GM10248 (cell line): ENCODE measurements around the gene B9D2.
"Not testable (repeated sequence)": the region's sequence is repeated elsewhere in the genome, so short reads cannot be mapped to it uniquely, and the experiment has no call there.

Source experiments
- CTCF ChIA-PET: fragments of 300-600 bp; sonication (Branson Sonifier 250); formaldehyde crosslinking; extraction: SDS; loops from one replicate; lab custom pipeline; 2021; ENCODE audit warnings: antibody characterized with exemption; lab: Yijun Ruan, JAX
- POLR2A ChIA-PET: fragments of 350-650 bp; sonication (Branson Sonifier 250); formaldehyde crosslinking; extraction: SDS; loops from one replicate; lab custom pipeline; 2020; ENCODE audit warnings: antibody characterized with exemption; lab: Yijun Ruan, JAX
- DNase-seq: peaks from one replicate; pipeline ENCODE4 v3.0.0; 2012; ENCODE audit errors: extremely low spot score
- TF ChIP-seq, protein P1 (sequence below): IDR thresholded peaks from 2 replicates; pipeline ENCODE4 v1.5.1; 2012; ENCODE audit warnings: mild to moderate bottlenecking, low read depth; ENCODE audit errors: extremely low read depth, missing control alignments, control extremely low read depth

Gene B9D2

DNA sequence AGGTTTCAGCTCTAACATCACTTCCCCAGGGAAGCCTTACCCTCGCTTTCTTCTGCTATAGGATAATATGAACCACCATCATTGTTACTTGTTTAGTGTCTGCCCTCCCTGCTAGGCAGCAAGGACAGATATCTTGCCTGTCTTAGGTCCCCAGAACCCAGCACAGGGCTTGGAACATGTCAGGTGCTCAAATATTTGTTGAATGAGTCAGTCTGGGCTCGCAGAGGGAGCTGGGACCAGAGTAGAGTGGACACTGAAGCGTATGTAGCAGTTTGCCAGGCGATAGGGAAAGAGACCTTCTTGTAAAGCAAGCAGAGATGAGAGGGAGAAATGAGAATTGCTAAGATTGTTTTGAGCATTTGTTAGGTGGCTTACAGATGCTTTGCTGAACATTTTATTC, 45.3 kb upstream of the B9D2 start:
- TF ChIP-seq, protein P1, sequence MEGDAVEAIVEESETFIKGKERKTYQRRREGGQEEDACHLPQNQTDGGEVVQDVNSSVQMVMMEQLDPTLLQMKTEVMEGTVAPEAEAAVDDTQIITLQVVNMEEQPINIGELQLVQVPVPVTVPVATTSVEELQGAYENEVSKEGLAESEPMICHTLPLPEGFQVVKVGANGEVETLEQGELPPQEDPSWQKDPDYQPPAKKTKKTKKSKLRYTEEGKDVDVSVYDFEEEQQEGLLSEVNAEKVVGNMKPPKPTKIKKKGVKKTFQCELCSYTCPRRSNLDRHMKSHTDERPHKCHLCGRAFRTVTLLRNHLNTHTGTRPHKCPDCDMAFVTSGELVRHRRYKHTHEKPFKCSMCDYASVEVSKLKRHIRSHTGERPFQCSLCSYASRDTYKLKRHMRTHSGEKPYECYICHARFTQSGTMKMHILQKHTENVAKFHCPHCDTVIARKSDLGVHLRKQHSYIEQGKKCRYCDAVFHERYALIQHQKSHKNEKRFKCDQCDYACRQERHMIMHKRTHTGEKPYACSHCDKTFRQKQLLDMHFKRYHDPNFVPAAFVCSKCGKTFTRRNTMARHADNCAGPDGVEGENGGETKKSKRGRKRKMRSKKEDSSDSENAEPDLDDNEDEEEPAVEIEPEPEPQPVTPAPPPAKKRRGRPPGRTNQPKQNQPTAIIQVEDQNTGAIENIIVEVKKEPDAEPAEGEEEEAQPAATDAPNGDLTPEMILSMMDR = no peak
- no peak for DNase-seq
- CTCF ChIA-PET = interaction anchor here (2.8 kb wide), 1 partner anchor 9 kb away, joined by 8 read pairs; no protein-coding TSS in a partner anchor
- POLR2A ChIA-PET = interaction anchor here (0.6 to 1.1 kb wide), 3 partner anchors 12 to 168 kb away, joined by 3 to 7 read pairs (median 4); no protein-coding TSS in a partner anchor

DNA sequence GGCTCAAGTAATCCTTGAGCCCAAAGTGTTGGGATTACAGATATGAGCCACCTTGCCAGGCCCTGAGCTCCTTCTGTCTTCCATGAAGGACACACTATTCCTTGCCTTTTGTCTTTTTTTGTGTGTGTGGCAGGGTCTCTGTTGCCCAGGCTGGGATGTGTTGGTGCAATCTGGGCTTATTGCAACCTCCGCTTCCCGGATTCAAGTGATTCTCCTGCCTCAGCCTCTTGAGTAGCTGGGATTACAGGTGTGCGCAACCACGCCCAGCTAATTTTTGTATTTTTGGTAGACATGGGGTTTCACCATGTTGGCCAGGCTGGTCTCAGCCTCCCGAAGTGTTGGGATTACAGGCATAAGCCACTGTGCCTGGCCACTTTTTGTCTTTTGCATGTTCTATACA, 44.9 kb upstream of the B9D2 start:
- ChIA-PET POLR2A (interaction anchor here (1.1 kb wide), 1 partner anchor 12 kb away, joined by 3 read pairs; no protein-coding TSS in a partner anchor), CTCF (interaction anchor here (1.2 to 2.8 kb wide), 3 partner anchors 10 to 31 kb away, joined by 4 to 8 read pairs (median 4); partner anchors contain the start of gene DMAC2)
- DNase-seq = not testable (repeated sequence)

DNA sequence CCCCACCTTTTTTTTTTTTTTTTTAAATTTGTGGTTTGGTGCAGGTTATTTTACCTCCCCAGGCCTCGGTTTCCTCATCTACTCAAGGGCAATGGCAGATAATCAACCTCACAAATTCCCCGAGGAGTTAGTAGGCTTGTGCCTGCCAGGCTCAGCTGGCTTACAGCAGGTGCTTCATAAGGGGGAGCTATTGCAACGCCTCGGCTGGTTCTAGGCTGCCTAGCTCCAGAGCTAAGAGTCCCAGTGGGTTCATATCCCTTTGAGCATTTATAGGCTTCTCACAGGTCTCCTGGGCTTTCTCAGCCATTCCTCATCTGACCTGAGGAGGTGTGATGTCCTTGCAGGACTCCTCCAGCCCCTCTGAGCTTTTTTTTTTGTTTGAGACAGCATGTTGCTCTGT, 44.3 kb upstream of the B9D2 start:
- DNase-seq = no peak
- CTCF ChIA-PET = interaction anchor here (1.2 to 2.8 kb wide), 3 partner anchors 10 to 32 kb away, joined by 4 to 8 read pairs (median 4); partner anchors contain the start of gene DMAC2
- POLR2A ChIA-PET = interaction anchor here (0.6 to 1.1 kb wide), 2 partner anchors 13 to 79 kb away, joined by 3 to 4 read pairs; no protein-coding TSS in a partner anchor
- TF ChIP-seq, protein P1 = peak; percentile 25

DNA sequence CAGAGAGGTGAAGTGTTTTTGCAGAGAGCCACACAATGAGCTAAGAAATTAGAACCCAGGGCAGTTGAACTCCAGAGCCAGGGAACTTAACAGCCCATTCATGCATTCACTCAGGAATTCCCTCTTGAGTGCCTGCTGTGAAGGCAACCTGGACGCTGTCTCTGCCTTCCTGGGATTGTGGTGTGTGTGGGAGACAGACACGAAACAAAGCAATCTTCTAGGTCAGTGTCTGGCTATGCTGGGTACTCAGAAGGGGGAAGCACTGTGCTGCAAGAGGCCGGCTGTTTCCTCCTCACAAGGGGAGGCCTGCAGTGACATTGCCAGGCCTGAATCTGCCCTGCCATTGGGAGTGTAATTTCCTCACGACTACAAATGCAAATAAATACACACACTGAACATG, 43.3 kb upstream of the B9D2 start:
- POLR2A ChIA-PET = interaction anchor here (0.7 kb wide), 1 partner anchor 1777 kb away, joined by 4 read pairs; no protein-coding TSS in a partner anchor
- CTCF ChIA-PET = interaction anchor here (1.3 kb wide), 1 partner anchor 11 kb away, joined by 3 read pairs; no protein-coding TSS in a partner anchor
- TF ChIP-seq, protein P1 = no peak
- DNase-seq = no peak

DNA sequence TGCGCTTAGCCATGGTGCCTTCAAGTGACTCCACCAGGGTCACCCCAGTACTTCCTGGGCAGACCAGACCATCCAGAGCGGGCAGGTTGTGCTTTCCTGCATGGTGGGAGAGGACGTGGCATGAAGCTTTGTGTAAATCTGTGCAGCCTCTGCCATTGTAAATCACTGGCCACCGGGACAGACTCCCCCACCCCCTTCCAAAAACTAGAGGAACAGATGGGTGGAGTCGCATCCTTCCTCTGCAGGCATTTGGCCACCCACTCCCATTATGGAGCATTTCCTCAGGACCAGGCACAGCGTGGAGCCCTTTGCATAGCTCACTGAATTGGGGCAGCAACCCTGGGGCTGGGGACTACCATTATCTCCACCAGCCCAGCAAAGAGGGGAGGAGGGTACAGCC, 41.8 kb upstream of the B9D2 start:
- POLR2A ChIA-PET = no interaction called here
- CTCF ChIA-PET = interaction anchor here (1.0 to 1.3 kb wide), 2 partner anchors 12 to 26 kb away, joined by 3 read pairs; no protein-coding TSS in a partner anchor
- TF ChIP-seq, protein P1 = no peak
- no peak for DNase-seq

DNA sequence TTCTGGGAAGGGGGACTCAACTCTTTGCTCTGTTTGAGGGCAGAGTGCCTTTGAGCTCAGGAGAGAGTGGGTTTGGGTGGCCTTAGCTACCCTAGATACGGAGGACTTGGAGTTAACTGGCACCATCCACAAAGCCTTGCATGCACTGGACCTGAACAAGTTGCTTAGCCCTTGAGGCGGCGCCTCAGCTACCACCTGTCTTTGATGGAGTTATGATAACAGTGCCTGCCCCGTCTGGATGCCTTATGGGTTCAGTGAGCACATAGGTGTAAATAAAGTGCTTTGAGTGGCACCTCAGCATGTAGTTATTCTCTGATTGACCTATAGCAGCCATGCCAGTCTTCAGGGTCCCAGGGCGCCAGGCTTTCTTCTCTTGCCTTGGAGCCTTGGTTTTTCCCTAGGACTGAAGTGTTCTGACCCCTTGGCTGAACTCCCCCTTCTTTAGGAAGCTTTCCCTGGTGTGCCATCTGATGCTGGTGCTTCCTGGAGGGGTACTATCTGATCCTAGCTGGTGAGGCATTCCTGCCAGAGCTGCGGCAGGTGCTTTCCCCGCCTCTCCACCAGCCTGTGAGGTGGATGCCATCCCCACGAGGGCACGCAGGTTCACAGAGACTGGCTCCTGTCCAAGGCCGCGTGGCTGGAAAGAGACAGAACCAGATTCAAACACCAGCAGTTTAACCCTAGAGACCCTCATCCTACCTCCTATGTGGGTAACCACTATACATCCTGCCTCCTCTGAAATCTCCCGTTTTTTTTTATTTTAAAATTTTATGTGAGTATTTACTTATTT, 39.4 kb upstream of the B9D2 start:
- ChIA-PET POLR2A (interaction anchor here (1.5 kb wide), 1 partner anchor 36 kb away, joined by 3 read pairs; the partner anchor contains the start of gene DMAC2), CTCF (interaction anchor here (1.0 to 1.1 kb wide), 2 partner anchors 18 to 36 kb away, joined by 3 read pairs; no protein-coding TSS in a partner anchor)
- no peak for DNase-seq
- TF ChIP-seq, protein P1 = no peak

DNA sequence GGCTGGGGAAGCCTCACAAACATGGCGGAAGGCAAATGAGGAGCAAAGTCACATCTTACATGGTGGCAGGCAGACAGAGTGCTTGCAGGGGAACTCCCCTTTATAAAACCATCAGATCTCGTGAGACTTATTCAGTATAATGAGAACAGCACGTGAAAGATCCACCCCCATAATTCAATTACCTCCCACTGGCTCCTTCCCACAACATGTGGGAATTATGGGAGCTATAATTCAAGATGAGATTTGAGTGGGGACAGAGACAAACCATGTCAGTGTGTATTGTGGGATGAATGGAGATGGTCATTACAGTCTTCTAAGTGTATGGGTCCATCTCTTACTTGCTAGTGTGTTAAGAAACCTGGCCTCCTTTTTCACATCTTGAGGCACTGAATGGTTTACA, 38.1 kb upstream of the B9D2 start:
- TF ChIP-seq, protein P1 = no peak
- ChIA-PET POLR2A (interaction anchor here (1.5 kb wide), 1 partner anchor 38 kb away, joined by 3 read pairs; the partner anchor contains the start of gene DMAC2), CTCF (interaction anchor here (0.9 to 1.1 kb wide), 2 partner anchors 162 to 195 kb away, joined by 3 read pairs; no protein-coding TSS in a partner anchor)
- no peak for DNase-seq
